HepG2 (cell line): ENCODE data around the gene TMEM106B. TPM values are rescaled to one million over a fixed set of nuclear protein-coding genes. Genes with fewer than 3 reads are reported as not detected.

Experiments used
- ATAC-seq: fragments of 200-7000 bp; cut with Tn5 transposase; 3 replicates; pipeline ENCODE4 v1.9.1; 2020; ENCODE audit warnings: mild to moderate bottlenecking, moderate library complexity
- BruUV-seq: library from RNA; stranded (reverse); fragments of 400-500 nt; replicated peaks from 2 replicates; lab custom pipeline; 2021; lab: Mats Ljungman, UMichigan
- CTCF ChIA-PET: fragments of 300-600 bp; formaldehyde crosslinking; extraction: SDS; loops from one replicate; lab custom pipeline; 2021; ENCODE audit warnings: low total read pairs, inconsistent platforms, low intra/inter-chr PET ratio; lab: Yijun Ruan, JAX
- POLR2A ChIA-PET: fragments of 350-600 bp; sonication (Branson Sonifier 250); formaldehyde crosslinking; loops from one replicate; lab custom pipeline; 2020; ENCODE audit warnings: antibody characterized with exemption, inconsistent platforms; lab: Yijun Ruan, JAX
- DNase-seq: peaks from one replicate; pipeline ENCODE4 v3.0.0-alpha.2; 2015; ENCODE audit warnings: low spot score
- FAIRE-seq: peaks from 3 replicates; lab custom pipeline; 2011; peaks lifted over from hg19 to GRCh38; lab: Jason Lieb, UNC
- H2AFZ ChIP-seq: one replicate; pipeline ENCODE4 v1.6.1; 2011; ENCODE audit warnings: low read length, inconsistent platforms
- H3K27ac ChIP-seq: fragments of 300-600 bp; 3 replicates; pipeline ENCODE4 v1.8.0; 2011; ENCODE audit warnings: mixed run types, mild to moderate bottlenecking, mixed read lengths, low read length, inconsistent platforms; ENCODE audit not compliant: insufficient read depth; ENCODE audit errors: extremely low read length
- H3K27me3 ChIP-seq, 2 experiments: fragments of 200-600 bp in 1 of 2; 2 replicates in 1 of 2; 3 replicates in 1 of 2; pipeline versions ENCODE4 v1.6.0 to v1.8.0; 2011; ENCODE audit warnings: low read length in 2 of 2, mild to moderate bottlenecking in 2 of 2, moderate library complexity in 2 of 2, inconsistent platforms in 1 of 2; ENCODE audit not compliant: insufficient read depth in 2 of 2, control insufficient read depth in 1 of 2
- H3K36me3 ChIP-seq, 2 experiments: fragments of 200-600 bp in 1 of 2; replicated peaks in 1 of 2; 2 replicates in 1 of 2; 3 replicates in 1 of 2; pipeline versions ENCODE4 v1.5.1 to v1.8.0; 2011; ENCODE audit warnings: low read length in 2 of 2, inconsistent platforms in 1 of 2; ENCODE audit not compliant: insufficient read depth in 2 of 2, control insufficient read depth in 1 of 2
- H3K4me1 ChIP-seq: 2 replicates; pipeline ENCODE4 v1.5.1; 2012; ENCODE audit warnings: low read length, inconsistent platforms; ENCODE audit not compliant: insufficient read depth
- H3K4me2 ChIP-seq: 2 replicates; pipeline ENCODE4 v1.6.0; 2011; ENCODE audit warnings: low read depth, low read length, inconsistent platforms
- H3K4me3 ChIP-seq, 3 experiments: fragments of 200-600 bp in 1 of 3; sonication (generic), shearing (Covaris generic) in 1 of 3; replicated peaks in 1 of 3; 2 replicates each; pipeline ENCODE4 v1.5.1; 2011 to 2016; ENCODE audit warnings: low read length in 3 of 3, inconsistent platforms in 2 of 3, low read depth in 2 of 3, mild to moderate bottlenecking in 2 of 3, control low read depth in 1 of 3, mixed read lengths in 1 of 3; ENCODE audit not compliant: insufficient read depth in 1 of 3
- H3K79me2 ChIP-seq: one replicate; pipeline ENCODE4 v1.6.1; 2011; ENCODE audit warnings: low read length, inconsistent platforms; ENCODE audit not compliant: insufficient read depth
- H3K9ac ChIP-seq: 2 replicates; pipeline ENCODE4 v1.6.0; 2011; ENCODE audit warnings: mild to moderate bottlenecking, low read depth, low read length, inconsistent platforms; ENCODE audit not compliant: insufficient read depth
- H3K9me3 ChIP-seq: 2 replicates; pipeline ENCODE4 v1.5.1; 2012; ENCODE audit warnings: mild to moderate bottlenecking, low read length
- H4K20me1 ChIP-seq: 2 replicates; pipeline ENCODE4 v1.6.0; 2011; ENCODE audit warnings: inconsistent platforms, mild to moderate bottlenecking, low read length, moderate library complexity; ENCODE audit not compliant: insufficient read depth
- MAFF ChIP-seq: IDR thresholded peaks from 2 replicates; pipeline ENCODE4 v1.6.1; 2011; ENCODE audit warnings: low read depth, low read length, improper control_type of control experiment
- MAFK ChIP-seq, 2 experiments: IDR thresholded peaks in 1 of 2; conservative IDR thresholded peaks in 1 of 2; 2 replicates each; pipeline ENCODE4 v1.6.1; 2011; ENCODE audit warnings: improper control_type of control experiment in 2 of 2, low read length in 2 of 2
- ZNF160 ChIP-seq: sonication (generic); formaldehyde crosslinking; IDR thresholded peaks from 2 replicates; pipeline ENCODE4 v1.8.0; 2022; ENCODE audit warnings: mild to moderate bottlenecking, inconsistent platforms, missing genetic modification reagents
- ZNF562 ChIP-seq: sonication (generic); formaldehyde crosslinking; IDR thresholded peaks from 2 replicates; pipeline ENCODE4 v1.8.0; 2022; ENCODE audit warnings: missing genetic modification reagents, borderline replicate concordance
- WGBS: methylation state at CpG from one replicate; pipeline ENCODE4 v1.1.6; 2017; ENCODE audit warnings: low lambda C conversion rate; 5-methylcytosine and 5-hydroxymethylcytosine counted together
- in situ Hi-C: cut with HindIII; loops from 2 replicates; pipeline ENCODE4 v1.10.0; 2017; ENCODE audit warnings: low pct_unique_long_range_greater_than_20kb; ENCODE audit not compliant: extremely low pct_ligation_motif_present
- intact Hi-C: fragments of 100-400 bp; cut with micrococcal nuclease; formaldehyde crosslinking; loops from one replicate; pipeline ENCODE4 v1.10.0; 2022; ENCODE audit not compliant: unreplicated experiment
- polyA plus RNA-seq, 8 experiments: library from polyadenylated mRNA; depleted of rRNA in 3 of 8; stranded (reverse) in 7 of 8; unstranded in 1 of 8; fragments of >200 nt; fragmentation: Illumina TruSeq in 4 of 8; extraction: Trizol in 4 of 8; gene quantifications; 2 replicates each; pipeline versions ENCODE4 v1.2.1 to v1.2.3, GENCODE V29; 2011 to 2016; ENCODE audit warnings: low read depth in 4 of 8, missing spikeins in 1 of 8, mixed read lengths in 1 of 8; ENCODE audit not compliant: insufficient read depth in 1 of 8
- total RNA-seq, 5 experiments: library from RNA; depleted of rRNA; stranded (reverse); fragments of >200 nt; fragmentation: Illumina TruSeq; extraction: Trizol; gene quantifications; 2 replicates each; pipeline ENCODE4 v1.2.3, GENCODE V29; 2016; ENCODE audit warnings: low read depth in 1 of 5

Gene TMEM106B
- total and polyA plus RNA-seq, 2 of the 13 experiments (the other 11 are each of a cell fraction or from before 2014, with no cell fraction given), result 16.8 to 25.1 TPM

GRCh38 chr7:12226756-12227155 lies 15.7 kb downstream of the TMEM106B start:
- ATAC-seq (no peak), DNase-seq (no peak), FAIRE-seq (no peak)
- H3K9me3 ChIP-seq, result no peaks in the 10 kb centered on the region
- no peak overlapping the region for H3K4me3 ChIP-seq
- TF ChIP-seq ZNF562 (CRISPR knock-in tag), result no peak
- H4K20me1 ChIP-seq, result no peaks in the 10 kb centered on the region
- H3K4me2 ChIP-seq, result no peak overlapping the region
- in situ Hi-C loops (no loop called here), intact Hi-C loops (no loop called here)
- H3K9ac ChIP-seq, result no peak overlapping the region
- ChIA-PET CTCF (no interaction called here), POLR2A (no interaction called here)
- H3K79me2 ChIP-seq, result no peaks in the 10 kb centered on the region
- peaks cover 0 to 5% of the 10 kb centered on the region in 2 experiments; a peak in 2 of 5 replicates for H3K36me3 ChIP-seq
- H2AFZ ChIP-seq, result no peak overlapping the region
- no TSS peak for BruUV-seq
- no peaks in the 10 kb centered on the region for H3K4me1 ChIP-seq
- 85% methylated on average over 2 of the region's 2 CpGs for WGBS
- no peaks in the 10 kb centered on the region for H3K27me3 ChIP-seq
- H3K27ac ChIP-seq, result no peak overlapping the region

GRCh38 chr7:12228024-12228423 lies 16.9 kb downstream of the TMEM106B start:
- no TSS peak for BruUV-seq
- FAIRE-seq (no peak), ATAC-seq (no peak), DNase-seq (no peak)
- no peak overlapping the region for H3K4me3 ChIP-seq
- no peak overlapping the region for H3K9ac ChIP-seq
- no peaks in the 10 kb centered on the region for H3K79me2 ChIP-seq
- peaks cover 0 to 5% of the 10 kb centered on the region in 2 experiments; a peak in 2 of 5 replicates for H3K36me3 ChIP-seq
- H3K9me3 ChIP-seq, result no peaks in the 10 kb centered on the region
- H3K27ac ChIP-seq, result no peak overlapping the region
- TF ChIP-seq MAFK (conservative IDR thresholded peaks at IDR 0.05 in 1 of 2, IDR thresholded peaks at IDR 0.05 in 1 of 2; ENCODE audit: low read length in 2 of 2) (peak; percentile 78 to 91), MAFF (peak; percentile 79; the same call in 1 of the 2 replicates), ZNF160 (CRISPR knock-in tag) (no peak)
- in situ Hi-C loops, result no loop called here
- H3K4me1 ChIP-seq, result no peaks in the 10 kb centered on the region
- H4K20me1 ChIP-seq, result no peaks in the 10 kb centered on the region
- intact Hi-C loops, result no loop called here
- no peak overlapping the region for H2AFZ ChIP-seq
- CTCF ChIA-PET, result no interaction called here
- H3K4me2 ChIP-seq, result no peak overlapping the region
- H3K27me3 ChIP-seq, result no peaks in the 10 kb centered on the region
- POLR2A ChIA-PET, result no interaction called here
